Forelimb muscle (tissue), 1 donor: Measurements from ENCODE around the gene ABI1. TPM values are rescaled to one million over a fixed set of nuclear protein-coding genes. Genes with fewer than 3 reads are reported as not detected.
"Not testable (repeated sequence)": the region's sequence is repeated elsewhere in the genome, so short reads cannot be mapped to it uniquely, and the experiment has no call there.

Experiments
- DNase-seq: peaks from one replicate; pipeline ENCODE4 v3.0.0-alpha.2; 2013; ENCODE audit warnings: low read depth
- polyA plus RNA-seq: library from polyadenylated mRNA; unstranded; fragments of 120-200 nt; gene quantifications from one replicate; pipeline ENCODE4 v1.2.1, GENCODE V29; 2013; ENCODE audit not compliant: insufficient read length

ABI1 gene
- polyA plus RNA-seq, 1 donor, result 43.9 TPM

DNA sequence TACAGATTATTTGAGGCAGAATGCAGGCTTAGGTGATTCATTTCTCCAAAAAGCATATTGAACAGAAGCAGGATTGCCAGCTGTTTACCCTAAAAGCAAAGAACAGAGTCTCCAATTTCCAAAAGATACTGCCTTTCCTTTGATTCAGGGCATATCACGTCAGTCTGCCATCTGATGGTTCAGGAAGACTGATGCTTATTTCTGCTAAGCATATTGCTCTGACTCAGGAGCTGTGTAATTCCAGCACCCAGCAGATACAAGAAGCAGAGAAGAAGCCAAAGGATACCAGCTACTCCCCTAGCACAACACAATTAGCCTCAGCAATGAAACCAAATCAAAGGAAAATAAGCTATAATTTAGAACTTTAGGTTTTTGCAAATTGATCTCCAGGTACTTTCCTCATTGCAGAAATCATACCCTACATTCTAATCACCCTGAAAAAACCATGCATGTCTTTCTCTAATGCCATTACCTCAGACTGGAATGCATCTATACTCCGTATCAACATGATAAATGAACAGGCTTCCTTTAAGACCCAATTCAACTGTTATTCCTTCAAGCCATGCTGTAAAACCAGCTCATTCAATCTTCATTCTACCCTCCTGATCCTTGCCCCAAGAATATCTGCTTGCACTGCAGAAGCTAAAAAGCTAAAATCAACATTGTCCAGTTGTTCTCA is 55.1 kb downstream of the ABI1 start:
- no peak for DNase-seq

DNA sequence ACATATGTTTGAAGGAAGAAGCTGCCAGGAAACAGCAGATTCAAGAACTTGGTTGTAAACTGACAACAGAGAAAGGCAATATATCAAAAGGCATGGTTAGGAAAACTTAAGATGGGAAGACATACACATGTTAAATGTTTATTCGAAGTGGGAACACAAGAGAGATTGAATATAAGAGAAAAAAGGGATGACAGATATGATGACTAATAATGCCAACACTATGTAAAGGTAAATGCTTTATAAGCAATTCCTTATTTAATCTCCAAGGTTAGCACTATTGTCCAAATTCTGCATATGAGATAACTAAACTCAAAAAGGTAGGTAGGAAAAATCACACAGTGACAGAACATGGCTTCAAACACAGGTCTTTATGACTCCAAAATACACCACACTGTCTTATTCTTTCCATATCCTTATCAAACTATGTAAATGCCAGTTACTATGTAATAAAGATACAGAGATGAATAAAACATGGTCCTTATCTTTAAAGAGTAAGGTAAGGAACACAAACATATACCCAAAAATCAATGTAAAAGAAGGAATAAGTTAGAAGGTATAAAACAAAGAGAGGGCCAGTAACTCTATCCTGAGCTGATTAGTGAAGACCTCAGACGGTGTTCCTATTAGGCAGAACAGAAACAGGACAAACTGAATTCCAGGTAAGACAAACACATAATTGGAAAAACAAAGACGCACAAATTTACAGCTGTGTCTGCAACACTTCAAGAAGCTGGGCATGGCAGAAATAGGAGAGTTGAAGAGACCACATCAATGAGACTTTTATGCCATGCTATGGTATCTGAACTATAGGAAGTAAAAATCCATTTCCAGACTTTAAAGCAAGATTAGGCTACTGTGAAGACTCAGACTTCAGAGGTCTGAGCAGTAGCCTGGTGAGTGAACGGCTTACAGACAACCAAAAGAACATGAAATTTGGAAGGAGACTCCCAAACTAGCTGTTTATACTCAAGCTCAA is 56.1 kb downstream of the ABI1 start:
- DNase-seq, result no peak

DNA sequence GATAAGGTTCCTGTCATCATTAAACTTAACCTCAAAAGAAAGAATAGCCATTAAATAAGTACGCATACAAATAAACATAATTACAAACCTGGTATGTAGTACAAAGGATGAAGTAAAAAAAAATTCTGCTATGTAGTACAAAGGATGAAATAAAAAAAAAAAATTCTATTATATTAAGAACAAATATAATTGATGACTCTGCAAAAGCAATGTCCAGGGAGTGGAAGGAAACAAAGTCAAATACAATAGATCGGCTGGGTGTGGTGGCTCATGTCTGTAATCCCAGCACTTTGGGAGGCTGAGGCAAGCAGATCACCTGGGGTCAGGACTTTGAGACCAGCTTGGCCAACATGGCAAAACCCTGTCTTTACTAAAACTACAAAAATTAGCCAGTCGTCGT is 56.9 kb downstream of the ABI1 start:
- no peak for DNase-seq

DNA sequence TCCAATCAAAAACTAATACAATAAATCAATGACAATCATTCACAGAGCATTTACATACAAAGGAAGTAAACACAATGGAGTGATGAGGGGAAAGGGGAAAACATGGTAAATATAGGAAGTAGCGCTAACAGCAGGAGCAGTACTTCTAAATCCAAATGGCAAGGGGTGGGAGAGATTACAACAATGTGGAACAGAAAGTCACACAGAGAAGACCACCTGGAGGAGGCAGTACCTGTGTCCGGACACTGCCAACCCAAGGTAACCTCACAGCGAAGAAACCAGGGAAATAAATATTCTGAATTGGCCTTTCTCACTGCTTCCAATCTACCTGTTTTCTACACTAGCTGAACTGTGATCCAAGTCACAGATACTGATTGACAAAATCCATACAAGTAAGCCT is 58.2 kb downstream of the ABI1 start:
- no peak for DNase-seq

DNA sequence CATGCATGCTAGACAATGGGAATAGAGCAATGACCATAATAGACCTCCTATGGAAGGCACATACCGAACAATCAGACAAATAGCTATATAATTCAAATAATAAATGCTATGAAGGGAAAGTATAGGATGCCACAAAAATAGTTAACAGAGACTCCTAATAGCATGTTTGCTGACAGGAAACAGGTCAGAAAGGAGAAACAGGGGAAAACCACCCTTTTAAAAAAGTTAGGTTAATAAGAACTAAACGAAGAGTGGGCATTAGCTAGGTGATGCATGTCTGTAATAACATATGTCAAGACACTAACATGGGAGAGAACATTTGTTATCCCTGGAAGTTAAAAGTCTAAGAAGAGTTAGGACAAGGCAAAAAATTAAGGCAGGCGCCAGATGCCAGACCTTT is 58.9 kb downstream of the ABI1 start:
- no peak for DNase-seq

DNA sequence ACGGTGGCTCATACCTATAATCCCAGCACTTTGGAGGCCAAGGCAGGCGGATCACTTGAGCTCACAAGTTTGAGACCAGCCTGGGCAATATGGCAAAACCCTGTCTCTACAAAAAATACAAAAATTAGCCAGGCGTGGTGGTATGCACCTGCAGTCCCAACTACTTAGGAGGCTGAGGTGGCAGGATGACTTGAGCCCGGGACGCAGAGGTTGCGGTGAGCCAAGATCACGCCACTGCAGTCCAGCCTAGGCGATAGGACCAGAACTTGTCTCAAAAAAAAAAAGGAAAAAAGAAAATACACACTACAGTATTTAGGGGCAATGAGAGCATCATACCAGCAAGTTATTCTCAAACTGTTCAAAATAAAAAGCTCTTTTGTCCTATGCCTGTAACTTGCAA is 59.5 kb downstream of the ABI1 start:
- DNase-seq, result no peak

DNA sequence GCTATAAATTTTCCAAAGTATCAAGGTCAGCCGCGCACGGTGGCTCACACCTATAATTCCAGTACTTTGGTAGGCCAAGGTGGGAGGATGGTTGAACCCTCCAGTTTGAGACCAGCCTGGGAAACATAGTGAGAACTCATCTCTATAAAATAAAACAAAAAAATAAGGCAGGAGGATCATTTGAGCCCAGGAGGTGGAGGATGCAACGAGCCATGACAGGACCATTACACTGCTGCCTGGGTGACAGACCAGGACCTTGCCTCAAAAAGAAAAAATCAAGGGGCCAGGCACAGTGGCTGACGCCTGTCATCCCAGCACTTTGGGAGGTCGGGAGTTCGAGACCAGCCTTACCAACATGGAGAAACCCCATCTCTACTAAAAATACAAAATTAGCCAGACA is 60.3 kb downstream of the ABI1 start:
- DNase-seq, result no peak

DNA sequence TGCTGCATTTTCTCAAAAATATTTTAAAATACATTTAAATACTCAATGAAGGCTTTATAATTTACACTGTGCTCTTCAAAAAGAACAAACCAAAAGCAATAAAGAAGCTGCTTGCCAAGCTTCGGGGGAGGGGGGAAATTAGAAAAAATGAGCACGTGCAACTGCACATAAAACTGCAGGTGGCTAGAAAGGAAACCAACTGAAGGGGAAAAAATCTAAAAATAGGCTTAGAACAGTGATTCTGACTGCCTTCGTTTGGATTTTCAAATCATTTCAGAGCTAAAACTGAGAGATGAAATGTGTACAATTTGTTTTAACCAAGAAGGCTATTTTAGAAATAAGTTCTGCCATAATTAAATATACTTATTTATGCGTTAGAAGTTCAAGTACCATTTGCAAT is 61.4 kb downstream of the ABI1 start:
- DNase-seq, result peak; percentile 20

DNA sequence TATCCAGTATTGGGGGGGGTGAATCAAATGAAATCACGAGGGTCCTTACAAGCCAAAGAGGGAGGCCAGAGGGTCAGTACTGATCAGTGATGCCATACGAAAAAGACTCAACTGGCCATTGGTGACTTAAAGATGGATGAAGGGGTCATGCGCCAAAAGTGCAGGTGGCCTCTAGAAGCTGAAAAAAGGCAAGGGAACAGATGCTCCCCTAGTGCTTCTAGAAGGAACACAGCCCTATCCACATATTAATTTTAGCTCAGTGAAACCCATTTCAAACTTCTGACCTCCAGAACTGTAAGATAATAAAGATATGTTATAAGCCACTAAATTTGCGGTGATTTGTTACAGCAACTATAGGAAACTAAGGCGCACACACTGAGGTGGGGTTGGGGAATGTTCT is 62.5 kb downstream of the ABI1 start:
- no peak for DNase-seq

DNA sequence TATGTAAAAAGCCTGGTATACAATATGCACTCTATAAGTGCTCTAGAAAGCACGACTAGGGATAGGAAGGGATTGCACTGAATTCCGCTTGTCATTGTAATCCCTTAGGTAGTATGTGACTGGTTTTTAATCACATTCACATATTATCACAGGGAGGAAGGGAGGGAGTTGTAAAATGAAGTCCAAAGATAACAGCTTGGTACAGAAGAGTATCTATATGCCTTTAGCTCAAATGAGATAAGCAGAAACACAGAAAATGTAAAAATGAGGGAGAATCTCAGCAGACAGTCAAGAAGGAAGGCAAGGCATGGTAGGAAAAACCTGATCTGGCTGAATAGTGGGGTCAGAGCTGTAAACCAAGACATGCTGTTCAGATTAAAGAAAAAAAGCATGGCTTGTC is 63.4 kb downstream of the ABI1 start:
- no peak for DNase-seq

DNA sequence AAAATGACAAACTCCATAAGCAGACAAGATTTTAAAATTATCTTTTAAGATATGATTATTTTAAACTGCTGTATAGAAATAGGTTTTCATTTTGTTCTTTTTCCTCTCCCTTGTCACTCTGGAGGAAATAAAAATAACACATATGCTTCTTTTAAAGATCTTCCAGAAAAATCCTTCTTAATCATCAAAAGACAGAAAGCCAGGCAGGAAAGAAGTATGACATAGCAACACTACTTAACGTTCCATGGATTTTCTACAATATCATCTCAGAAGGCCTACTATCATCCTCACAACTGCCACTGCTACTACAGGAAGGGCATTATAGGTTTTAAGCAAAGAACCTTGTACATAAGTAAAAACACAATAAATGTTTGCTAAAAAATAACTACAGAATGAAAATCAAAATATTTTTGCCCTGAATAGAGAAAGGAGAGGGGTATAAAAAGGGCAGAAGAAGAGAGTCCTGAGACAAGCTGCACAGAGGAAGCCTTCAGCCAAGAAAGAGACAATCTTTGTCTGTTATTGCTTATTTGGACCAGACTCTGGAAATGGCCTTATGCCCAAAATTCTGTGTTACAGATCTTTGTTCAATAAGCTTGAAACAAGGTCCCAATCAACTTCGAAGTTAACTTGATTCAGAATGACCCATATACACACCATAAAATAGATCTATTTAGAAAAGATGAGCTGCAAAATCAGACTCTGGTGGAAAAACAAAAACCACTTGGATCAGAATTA is 67.8 kb downstream of the ABI1 start:
- no peak for DNase-seq

DNA sequence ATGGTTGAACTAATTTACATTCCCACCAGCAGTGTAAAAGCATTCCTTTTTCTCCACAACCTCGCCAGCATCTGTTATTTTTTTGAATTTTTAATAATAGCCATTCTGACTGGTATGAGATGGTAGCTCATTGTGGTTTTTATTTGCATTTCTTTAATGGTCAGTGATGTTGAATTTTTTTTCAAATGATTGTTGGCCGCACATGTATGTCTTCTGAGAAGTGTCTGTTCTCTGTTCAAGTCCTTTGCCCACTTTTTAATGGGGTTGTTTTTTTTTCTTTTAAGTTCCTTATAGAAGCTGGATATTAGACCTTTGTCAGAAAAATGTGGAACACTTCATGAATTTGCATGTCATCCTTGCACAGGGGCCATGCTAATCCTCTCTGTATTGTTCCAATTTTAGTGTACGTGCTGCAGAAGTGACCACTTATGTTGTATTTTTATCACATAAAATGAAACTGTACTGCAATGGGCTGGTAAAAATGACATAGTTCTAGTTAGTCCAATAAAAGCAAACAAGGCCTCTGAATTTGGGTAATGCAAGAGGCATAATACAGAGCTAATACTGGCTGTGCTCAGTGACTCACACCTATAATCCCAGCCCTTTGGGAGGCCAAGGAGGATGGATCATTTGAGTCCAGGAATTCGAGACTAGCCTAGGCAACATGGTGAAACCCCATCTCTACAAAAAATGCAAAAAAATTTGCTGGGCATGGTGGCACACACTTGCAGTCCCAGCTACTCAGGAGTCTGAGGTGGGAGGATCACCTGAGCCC is 70.3 kb downstream of the ABI1 start:
- DNase-seq, result no peak

DNA sequence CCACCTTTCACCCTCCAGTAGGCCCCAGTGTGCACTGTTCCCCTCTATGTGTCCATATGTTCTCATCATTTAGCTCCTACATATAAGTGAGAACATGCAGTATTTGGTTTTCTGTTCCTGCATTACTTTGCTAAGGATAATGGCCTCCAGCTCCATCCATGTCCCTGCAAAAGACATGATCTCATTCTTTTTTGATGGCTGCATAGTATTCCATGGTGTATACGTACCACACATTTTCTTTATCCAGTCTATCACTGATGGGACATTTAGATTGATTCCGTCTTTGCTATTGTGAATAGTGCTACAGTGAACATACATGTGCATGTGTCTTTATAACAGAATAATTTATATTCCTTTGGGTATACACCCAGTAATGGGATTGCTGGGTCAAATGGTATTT is 71.0 kb downstream of the ABI1 start:
- DNase-seq, result not testable (repeated sequence)

DNA sequence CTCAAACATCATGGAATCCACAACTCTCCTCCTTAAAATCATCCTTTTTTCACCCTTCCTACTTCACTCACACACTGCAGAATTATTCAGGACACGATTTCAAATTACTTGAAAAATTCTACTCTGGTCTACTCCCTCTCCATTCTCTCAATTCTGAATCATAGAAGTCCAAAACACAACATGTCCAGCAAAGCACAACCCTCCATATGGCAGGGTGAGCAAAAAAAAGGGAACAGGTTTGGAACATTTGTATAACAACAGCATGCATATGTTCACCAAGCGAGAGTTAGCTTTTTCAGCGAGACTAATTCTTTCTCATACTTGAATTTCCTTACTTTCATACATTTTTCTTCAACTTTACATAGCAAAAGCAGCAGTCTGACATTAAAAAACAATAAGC is 73.4 kb downstream of the ABI1 start:
- DNase-seq, result no peak

DNA sequence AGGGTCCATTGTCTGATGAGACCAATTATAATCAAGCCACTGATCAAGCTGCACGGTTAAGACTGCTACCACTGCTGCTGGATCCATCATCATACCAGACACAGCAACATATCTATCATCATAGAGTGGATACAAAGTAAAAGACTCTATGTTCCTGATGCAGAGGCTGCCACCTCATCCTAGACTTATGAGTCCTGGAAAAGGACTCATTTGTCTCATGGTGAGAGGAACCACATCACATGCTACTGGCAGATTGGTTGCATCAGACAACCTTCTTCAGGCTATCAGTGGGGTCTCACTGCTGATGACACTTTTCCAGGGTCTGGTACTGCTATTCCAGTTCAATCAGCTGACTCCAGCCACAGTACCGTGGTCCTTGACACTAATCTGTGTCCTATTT is 79.0 kb downstream of the ABI1 start:
- DNase-seq, result no peak

DNA sequence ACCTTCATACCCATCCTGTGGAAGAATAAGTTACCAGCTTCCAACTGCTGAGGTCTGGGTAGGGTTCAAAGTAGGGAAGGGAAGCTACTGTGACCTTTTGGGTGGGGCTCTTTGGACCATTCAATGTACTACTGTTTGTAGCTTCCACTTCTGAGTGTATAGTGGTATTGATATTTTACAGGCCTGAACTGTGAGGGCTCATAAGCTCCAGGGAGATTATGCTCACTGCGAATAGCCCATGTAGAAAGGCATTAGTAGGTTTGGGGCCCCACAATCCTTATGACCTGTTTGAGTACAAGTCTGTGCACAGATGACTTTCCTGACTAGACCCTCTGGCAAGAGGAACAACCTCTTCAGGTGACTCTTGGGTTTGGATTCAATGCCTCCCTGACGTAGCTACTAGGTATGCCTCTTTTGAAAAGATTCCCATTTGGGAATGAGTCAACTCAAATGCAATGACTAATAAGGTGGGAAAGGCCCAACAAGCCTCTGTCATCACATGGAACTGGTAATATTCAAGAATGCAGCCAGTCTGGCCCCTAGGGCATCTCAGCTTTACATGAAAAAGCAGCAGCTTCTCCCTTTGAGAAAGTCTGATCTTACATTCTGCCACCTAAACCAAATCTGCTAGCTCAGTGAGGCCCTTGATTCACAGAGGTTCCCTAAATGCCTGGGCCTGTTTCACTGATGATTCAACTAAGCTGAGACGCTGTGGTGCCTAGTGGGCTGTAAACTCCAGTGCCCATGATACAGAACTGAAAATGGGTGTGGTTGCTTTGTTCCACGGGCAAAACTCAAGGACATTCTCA is 79.8 kb downstream of the ABI1 start:
- DNase-seq, result no peak

DNA sequence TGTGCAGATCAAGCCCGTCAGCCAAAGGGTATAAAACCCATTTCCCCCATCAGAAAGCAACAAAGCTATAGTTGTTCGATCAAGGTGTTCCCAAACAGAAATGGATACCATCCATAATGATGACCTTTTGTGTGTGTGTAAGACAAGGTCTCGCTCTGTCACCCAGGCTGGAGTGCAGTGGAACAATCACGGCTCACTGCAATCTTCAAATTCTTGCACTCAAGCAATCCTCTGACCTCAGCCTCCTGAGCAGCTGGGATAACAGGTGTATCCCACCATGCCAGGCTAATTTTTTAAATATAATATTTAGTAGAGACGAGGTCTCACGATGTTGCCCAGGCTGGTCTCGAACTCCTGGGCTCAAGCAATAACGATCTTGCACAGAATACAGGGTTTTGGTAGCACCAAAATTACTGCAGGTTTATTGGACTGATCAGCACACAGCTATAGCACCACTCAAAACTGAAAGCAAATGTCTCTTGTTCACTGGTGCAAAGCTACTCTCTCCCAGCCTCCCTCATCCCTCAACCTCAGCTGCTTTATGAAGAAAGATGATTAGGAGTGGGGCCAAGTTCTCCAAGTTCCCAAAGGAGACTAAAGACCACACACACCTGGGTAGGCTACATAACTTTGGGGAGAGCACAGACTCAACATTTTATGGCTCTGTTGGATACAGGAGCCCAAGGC is 80.5 kb downstream of the ABI1 start:
- no peak for DNase-seq

DNA sequence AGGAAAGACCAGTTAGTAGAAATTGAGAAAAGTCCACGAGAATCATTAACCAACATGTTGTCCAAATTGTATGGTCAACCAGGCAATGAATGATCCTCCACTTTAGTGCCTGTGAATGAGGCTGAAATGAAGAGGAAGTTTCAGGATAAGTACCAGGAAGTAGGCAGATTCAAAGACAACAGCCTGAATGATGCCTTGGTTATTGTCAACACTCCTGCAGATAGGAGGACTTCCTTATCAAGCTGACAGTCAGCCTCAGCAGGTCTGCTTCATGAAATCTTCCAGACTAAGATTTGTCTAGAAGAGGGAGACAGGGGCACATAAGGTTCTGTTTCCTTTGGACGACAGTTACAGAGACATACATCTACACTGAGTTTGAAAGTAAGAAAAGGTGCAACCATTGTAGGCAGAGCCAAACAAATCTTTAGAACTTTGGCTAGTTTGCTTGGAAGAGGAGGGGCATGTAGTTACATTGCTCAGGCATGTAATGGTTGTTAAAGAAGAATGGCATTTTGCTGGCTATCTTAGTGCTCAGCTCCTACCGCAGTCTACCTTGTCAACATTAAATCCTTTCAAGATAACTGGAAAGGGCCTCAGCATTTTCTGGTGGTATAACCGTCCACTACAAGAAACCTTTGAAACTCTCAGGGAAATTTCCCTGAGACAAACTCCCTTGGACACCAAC is 81.4 kb downstream of the ABI1 start:
- no peak for DNase-seq

DNA sequence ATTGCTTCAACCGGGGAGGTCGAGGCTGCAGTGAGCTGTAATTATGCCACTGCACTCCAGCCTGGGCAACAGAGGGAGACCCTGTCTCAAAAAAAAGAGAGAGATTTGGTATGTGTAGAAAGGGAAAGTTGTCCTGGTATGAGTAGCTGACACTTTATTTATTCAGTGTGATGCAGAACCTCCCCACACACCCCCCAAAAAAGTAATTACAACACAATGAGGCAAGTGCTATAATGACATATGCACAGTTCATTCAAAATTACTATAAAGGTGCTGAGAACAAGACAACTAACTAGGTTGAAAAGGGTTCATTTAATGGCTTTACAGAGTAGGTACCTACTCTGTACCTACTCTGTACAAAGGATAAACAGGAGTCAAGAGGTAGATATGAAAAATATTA is 83.1 kb downstream of the ABI1 start:
- no peak for DNase-seq

DNA sequence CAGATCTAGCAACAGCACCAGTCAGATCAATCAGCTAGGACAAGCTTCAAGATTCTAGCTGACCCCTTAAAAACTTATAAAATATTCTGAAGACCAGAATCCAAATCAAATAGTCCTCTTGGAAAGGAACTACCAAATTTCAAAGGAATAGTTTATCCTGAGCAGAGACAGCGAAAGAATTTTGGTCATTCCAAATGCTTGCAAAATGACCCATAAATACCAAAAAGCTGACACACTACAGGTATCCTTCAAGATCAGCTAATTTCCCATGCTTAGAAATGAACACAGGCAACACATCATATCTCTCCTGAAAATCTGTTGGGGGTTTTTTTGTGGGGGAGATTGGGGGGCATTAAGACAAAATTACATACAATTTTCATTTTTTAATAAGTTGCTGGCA is 84.5 kb downstream of the ABI1 start:
- DNase-seq, result no peak
